HCT116 (cell line): ENCODE data around the gene BAG1. TPM values are rescaled to one million over a fixed set of nuclear protein-coding genes. Genes with fewer than 3 reads are reported as not detected.

Experiments used
- ATAC-seq: fragments of 200-7000 bp; cut with Tn5 transposase; 2 replicates; pipeline ENCODE4 v1.9.1; 2020; ENCODE audit warnings: mild to moderate bottlenecking, moderate library complexity
- BruUV-seq: library from RNA; stranded (reverse); fragments of 400-500 nt; replicated peaks from 2 replicates; lab custom pipeline; 2021; lab: Mats Ljungman, UMichigan
- CTCF ChIA-PET: fragments of 300-600 bp; sonication (Branson Sonifier 250); formaldehyde crosslinking; loops from one replicate; lab custom pipeline; 2021; ENCODE audit warnings: antibody characterized with exemption; lab: Charles Lee
- POLR2A ChIA-PET: fragments of 300-600, 350-600 bp; sonication (Branson Sonifier 250); formaldehyde crosslinking; loops from one replicate; lab custom pipeline; 2021; ENCODE audit warnings: antibody characterized with exemption; lab: Charles Lee
- RAD21 ChIA-PET, 2 experiments: fragments of 300-600 bp; sonication (Branson Sonifier 250); formaldehyde crosslinking; loops; one replicate each; lab custom pipeline; 2023; ENCODE audit warnings: low total read pairs in 2 of 2; ENCODE audit not compliant: uncharacterized antibody in 2 of 2, unreplicated experiment in 2 of 2, low non-redundant PET in 1 of 2; lab: Charles Lee
- DNase-seq: peaks from one replicate; pipeline ENCODE4 v3.0.0-alpha.2; 2010; ENCODE audit warnings: low read depth, low spot score
- H2AFZ ChIP-seq: fragments of 200-600 bp; shearing (Covaris generic), sonication (generic); 2 replicates; pipeline ENCODE4 v1.6.1; 2017; ENCODE audit warnings: low read depth, mixed run types, mixed read lengths, antibody characterized with exemption, low read length; ENCODE audit not compliant: poor library complexity, severe bottlenecking
- H3K27ac ChIP-seq: 2 replicates; pipeline ENCODE4 v1.5.1; 2012; ENCODE audit warnings: low read depth, low read length
- H3K27me3 ChIP-seq: fragments of 200-600 bp; sonication (generic); 2 replicates; pipeline ENCODE4 v1.6.1; 2016; ENCODE audit warnings: mixed run types, low read length, mixed read lengths; ENCODE audit not compliant: insufficient read depth
- H3K36me3 ChIP-seq, 2 experiments: fragments of 200-500 bp in 1 of 2; fragments of 200-600 bp in 1 of 2; sonication (Bioruptor generic) in 1 of 2; sonication (generic) in 1 of 2; 2 replicates each; pipeline versions ENCODE4 v1.5.1 to v1.6.1; 2014 to 2016; ENCODE audit warnings: low read length in 2 of 2, inconsistent platforms in 1 of 2, mixed read lengths in 1 of 2, mixed run types in 1 of 2; ENCODE audit not compliant: insufficient read depth in 2 of 2, control insufficient read depth in 1 of 2
- H3K4me1 ChIP-seq, 2 experiments: fragments of 200-600 bp in 1 of 2; sonication (generic) in 1 of 2; 2 replicates each; pipeline versions ENCODE4 v1.5.1 to v1.6.1; 2012 to 2017; ENCODE audit warnings: low read length in 2 of 2, inconsistent platforms in 1 of 2, mild to moderate bottlenecking in 1 of 2, mixed read lengths in 1 of 2, mixed run types in 1 of 2, moderate library complexity in 1 of 2; ENCODE audit not compliant: insufficient read depth in 2 of 2, control insufficient read depth in 1 of 2
- H3K4me2 ChIP-seq: fragments of 200-600 bp; sonication (generic); 2 replicates; pipeline ENCODE4 v1.6.1; 2017; ENCODE audit warnings: mixed run types, low read length, mixed read lengths
- H3K4me3 ChIP-seq, 2 experiments: fragments of 200-600 bp in 1 of 2; sonication (generic) in 1 of 2; replicated peaks in 1 of 2; 2 replicates each; pipeline ENCODE4 v1.5.1; 2011 to 2016; ENCODE audit warnings: low read length in 2 of 2, control low read depth in 1 of 2, low read depth in 1 of 2, mild to moderate bottlenecking in 1 of 2, mixed read lengths in 1 of 2, mixed run types in 1 of 2
- H3K79me2 ChIP-seq: fragments of 200-600 bp; sonication (generic); 2 replicates; pipeline ENCODE4 v1.6.1; 2017; ENCODE audit warnings: mild to moderate bottlenecking, mixed run types, low read length, moderate library complexity, mixed read lengths; ENCODE audit not compliant: insufficient read depth
- H3K9ac ChIP-seq: fragments of 200-600 bp; sonication (generic); 2 replicates; pipeline ENCODE4 v1.6.1; 2016; ENCODE audit warnings: low read length, mixed read lengths
- H3K9me2 ChIP-seq: fragments of 200-600 bp; sonication (generic), shearing (Covaris generic); 2 replicates; pipeline ENCODE4 v1.6.1; 2017; ENCODE audit warnings: mixed run types, mild to moderate bottlenecking, moderate library complexity; ENCODE audit not compliant: insufficient read depth
- H3K9me3 ChIP-seq, 2 experiments: fragments of 200-500 bp in 1 of 2; fragments of 200-600 bp in 1 of 2; sonication (Bioruptor generic) in 1 of 2; sonication (generic) in 1 of 2; 2 replicates each; pipeline ENCODE4 v1.6.1; 2014 to 2017; ENCODE audit warnings: low read length in 2 of 2, mixed read lengths in 2 of 2, inconsistent platforms in 1 of 2, low read depth in 1 of 2, mild to moderate bottlenecking in 1 of 2, mixed run types in 1 of 2, moderate library complexity in 1 of 2; ENCODE audit not compliant: control insufficient read depth in 1 of 2, insufficient read depth in 1 of 2
- H4K20me1 ChIP-seq: fragments of 200-600 bp; sonication (generic), shearing (Covaris generic); 2 replicates; pipeline ENCODE4 v1.6.1; 2017; ENCODE audit warnings: mixed run types, mild to moderate bottlenecking, moderate library complexity; ENCODE audit not compliant: insufficient read depth
- CEBPB ChIP-seq: IDR thresholded peaks from 2 replicates; pipeline ENCODE4 v1.6.1; 2012; ENCODE audit warnings: low read depth
- CTCF ChIP-seq, 3 experiments: fragments of 200-600 bp in 1 of 3; sonication (generic) in 1 of 3; IDR thresholded peaks in 2 of 3; conservative IDR thresholded peaks in 1 of 3; 2 replicates each; pipeline ENCODE4 v1.5.1; 2012 to 2017; ENCODE audit warnings: low read depth in 2 of 3, low read length in 2 of 3, antibody characterized with exemption in 1 of 3, borderline replicate concordance in 1 of 3, control low read depth in 1 of 3, mild to moderate bottlenecking in 1 of 3, mixed read lengths in 1 of 3, mixed run types in 1 of 3, moderate library complexity in 1 of 3; ENCODE audit not compliant: insufficient read depth in 1 of 3
- EGR1 ChIP-seq: IDR thresholded peaks from 2 replicates; pipeline ENCODE4 v1.6.1; 2012; ENCODE audit warnings: low read depth
- ELF1 ChIP-seq: IDR thresholded peaks from 2 replicates; pipeline ENCODE4 v1.6.1; 2012; ENCODE audit warnings: low read depth, borderline replicate concordance
- FOSL1 ChIP-seq: IDR thresholded peaks from 2 replicates; pipeline ENCODE4 v1.6.1; 2012; ENCODE audit warnings: low read depth
- POLR2AphosphoS5 ChIP-seq: IDR thresholded peaks from 2 replicates; pipeline ENCODE4 v1.6.1; 2011; ENCODE audit warnings: mild to moderate bottlenecking, low read depth, low read length, moderate library complexity
- RAD21 ChIP-seq: IDR thresholded peaks from 2 replicates; pipeline ENCODE4 v1.6.1; 2012; ENCODE audit warnings: low read depth, mild to moderate bottlenecking
- REST ChIP-seq: IDR thresholded peaks from 2 replicates; pipeline ENCODE4 v1.6.1; 2012; ENCODE audit warnings: low read depth
- SIN3A ChIP-seq: IDR thresholded peaks from 2 replicates; pipeline ENCODE4 v1.6.1; 2012; ENCODE audit warnings: low read depth
- SP1 ChIP-seq: IDR thresholded peaks from 2 replicates; pipeline ENCODE4 v1.6.1; 2012; ENCODE audit warnings: low read depth
- SRF ChIP-seq: IDR thresholded peaks from 2 replicates; pipeline ENCODE4 v1.6.1; 2012; ENCODE audit warnings: low read depth
- TCF7L2 ChIP-seq: IDR thresholded peaks from 2 replicates; pipeline ENCODE4 v1.7.0; 2011; ENCODE audit warnings: borderline replicate concordance, inconsistent platforms; ENCODE audit not compliant: insufficient read depth, insufficient read length; ENCODE audit errors: extremely low read depth
- ZBTB33 ChIP-seq: IDR thresholded peaks from 2 replicates; pipeline ENCODE4 v1.6.1; 2011; ENCODE audit warnings: mild to moderate bottlenecking, low read length, moderate library complexity; ENCODE audit not compliant: insufficient replicate concordance; ENCODE audit errors: extremely low read depth
- ZFX ChIP-seq: fragments of 450-650 bp; IDR thresholded peaks from 2 replicates; pipeline ENCODE4 v1.6.1; 2017
- intact Hi-C: fragments of 100-400 bp; cut with micrococcal nuclease; formaldehyde crosslinking; loops from 2 replicates; pipeline ENCODE4 v1.10.0; 2022
- total RNA-seq: library from RNA; stranded (reverse); gene quantifications from one replicate; pipeline ENCODE4 v1.2.1, GENCODE V29; 2021; ENCODE audit not compliant: unreplicated experiment
- TF ChIP-seq, protein P1 (sequence below): IDR thresholded peaks from 2 replicates; pipeline ENCODE4 v1.6.1; 2012

Gene BAG1
- total RNA-seq, 1 experiment from 2014 or later: 58.2 TPM

DNA sequence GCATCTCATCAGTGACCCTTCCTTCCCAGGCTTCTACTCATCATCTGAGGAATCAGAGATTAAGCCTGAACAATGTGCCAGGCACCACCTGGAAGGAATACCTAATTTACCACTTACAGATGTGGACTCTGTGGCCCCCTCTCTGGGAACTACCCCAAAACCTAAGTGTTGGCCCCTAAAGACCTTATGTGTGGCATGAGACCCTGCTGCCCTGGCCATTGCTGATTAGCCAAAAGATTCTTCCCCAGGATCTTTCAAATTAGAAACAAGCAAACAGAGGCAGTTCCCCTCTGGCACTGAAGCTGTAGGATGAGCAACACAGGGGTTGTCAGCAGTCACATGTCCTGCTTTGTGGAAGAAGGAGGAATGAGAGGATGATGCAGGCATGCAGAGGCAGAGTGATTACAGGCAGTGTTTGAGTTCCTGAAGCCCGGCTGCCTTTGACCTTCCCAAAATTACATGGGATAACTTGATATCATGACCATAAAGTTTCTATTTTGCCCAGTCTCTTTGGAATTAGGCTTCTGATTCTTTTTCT is 14.0 kb downstream of the BAG1 start:
- H3K27me3 ChIP-seq: no peaks in the 10 kb centered on the region
- no peak for TF ChIP-seq POLR2AphosphoS5
- TF ChIP-seq TCF7L2: no peak
- TF ChIP-seq RAD21: no peak
- TF ChIP-seq SRF: no peak
- TF ChIP-seq, protein P1, sequence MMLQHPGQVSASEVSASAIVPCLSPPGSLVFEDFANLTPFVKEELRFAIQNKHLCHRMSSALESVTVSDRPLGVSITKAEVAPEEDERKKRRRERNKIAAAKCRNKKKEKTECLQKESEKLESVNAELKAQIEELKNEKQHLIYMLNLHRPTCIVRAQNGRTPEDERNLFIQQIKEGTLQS: no peak
- TF ChIP-seq ELF1: no peak
- no peak for TF ChIP-seq ZFX
- TF ChIP-seq ZBTB33: no peak
- TF ChIP-seq REST: no peak
- no peak for TF ChIP-seq CTCF (IDR thresholded peaks at IDR 0.05 in 2 of 3, conservative IDR thresholded peaks at IDR 0.05 in 1 of 3; ENCODE audit: borderline replicate concordance in 1 of 3, insufficient read depth in 1 of 3, low read depth in 2 of 3, low read length in 2 of 3)
- TF ChIP-seq EGR1: no peak
- no peak for TF ChIP-seq FOSL1
- TF ChIP-seq SIN3A: no peak
- no peak for TF ChIP-seq SP1
- no peak for TF ChIP-seq CEBPB
- ATAC-seq: no peak
- ChIA-PET POLR2A (no interaction called here), RAD21 (no interaction called here), CTCF (no interaction called here)
- no peak overlapping the region for H3K9ac ChIP-seq
- no TSS peak for BruUV-seq
- no peaks in the 10 kb centered on the region for H4K20me1 ChIP-seq
- H2AFZ ChIP-seq: no peak overlapping the region
- no peaks in the 10 kb centered on the region for H3K79me2 ChIP-seq
- H3K27ac ChIP-seq: no peak overlapping the region
- no peak for DNase-seq
- H3K4me1 ChIP-seq: no peaks in the 10 kb centered on the region
- no peaks in the 10 kb centered on the region for H3K9me2 ChIP-seq
- no peak overlapping the region for H3K4me3 ChIP-seq
- H3K9me3 ChIP-seq: no peaks in the 10 kb centered on the region
- intact Hi-C loops: no loop called here
- H3K4me2 ChIP-seq: no peak overlapping the region
- H3K36me3 ChIP-seq: peaks cover 23 to 26% of the 10 kb centered on the region in 2 experiments
